ENCODE data around the gene RPP38. TPM values are rescaled to one million over a fixed set of nuclear protein-coding genes. Genes with fewer than 3 reads are reported as not detected.
A peak's percentile ranks its signal among the peaks of the same experiment; 100 is the strongest.

The RPP38 gene
- total and polyA plus RNA-seq, 2 of the 13 experiments (the other 11 are each of a cell fraction or from before 2014, with no cell fraction given), result 11.7 to 16.4 TPM

DNA sequence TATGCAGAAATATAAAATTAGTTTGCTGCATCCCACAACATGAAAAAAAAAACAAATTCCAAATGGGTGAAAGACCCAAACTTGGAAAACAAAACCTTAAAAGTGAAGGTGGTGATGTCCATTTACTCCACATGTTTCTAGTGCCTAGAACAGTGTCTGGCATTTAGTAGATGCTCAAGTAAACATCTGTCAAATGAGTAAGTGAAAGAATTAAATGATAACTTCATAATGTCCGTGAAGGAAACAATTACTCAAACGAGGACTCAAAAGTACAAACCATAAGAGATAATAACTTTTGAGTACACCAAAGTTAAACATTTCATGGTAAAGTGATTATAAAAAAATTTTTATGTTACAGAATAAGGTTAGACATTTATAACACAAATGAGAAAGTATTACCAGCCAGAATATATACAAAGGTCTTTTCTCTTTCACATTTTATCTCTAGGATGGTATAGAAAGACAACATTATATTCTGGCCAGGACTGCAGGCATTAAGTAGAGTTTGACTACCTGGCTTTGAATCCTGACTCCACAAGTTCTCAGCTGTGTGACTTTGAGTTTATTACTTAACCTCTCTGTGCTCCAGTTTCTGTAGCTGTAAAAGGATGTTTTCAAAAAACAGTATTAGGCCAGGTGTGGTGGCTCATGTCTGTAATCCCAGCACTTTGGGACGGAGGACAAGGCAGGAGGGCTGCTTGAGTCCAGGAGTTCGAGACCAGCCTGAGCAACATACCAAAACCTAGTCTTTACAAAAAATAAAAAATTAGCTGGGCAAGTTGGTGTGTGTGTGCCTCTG is 50.6 kb downstream of the RPP38 start:
- CTCF ChIA-PET (ENCODE audit: low intra/inter-chr PET ratio, low total read pairs), result no interaction called here
- intact Hi-C loops (cut with micrococcal nuclease; ENCODE audit: unreplicated experiment) (no loop called here), in situ Hi-C loops (cut with HindIII; ENCODE audit: extremely low pct_ligation_motif_present, low pct_unique_long_range_greater_than_20kb) (no loop called here)
- no peak overlapping the region for H3K4me2 ChIP-seq (ENCODE audit: low read depth, low read length)
- BruUV-seq (replicated peaks), result no TSS peak
- FAIRE-seq, result no peak
- H3K9me3 ChIP-seq (ENCODE audit: low read length), result no peaks in the 10 kb centered on the region
- WGBS (ENCODE audit: low lambda C conversion rate), result 95% methylated on average over 4 of the region's 4 CpGs
- H3K79me2 ChIP-seq (ENCODE audit: insufficient read depth, low read length), result peaks cover 66% of the 10 kb centered on the region
- POLR2A ChIA-PET, result no interaction called here
- TF ChIP-seq ZNF746 (CRISPR knock-in tag; IDR thresholded peaks at IDR 0.05) (no peak), KAT2B (IDR thresholded peaks at IDR 0.05; ENCODE audit: borderline replicate concordance, low read depth, low read length) (no peak), ZNF143 (CRISPR knock-in tag; IDR thresholded peaks at IDR 0.05) (no peak), ZNF703 (CRISPR knock-in tag; IDR thresholded peaks at IDR 0.05; ENCODE audit: borderline replicate concordance) (no peak), ZNF768 (CRISPR knock-in tag; IDR thresholded peaks at IDR 0.05) (peak; percentile 85), MTF1 (CRISPR knock-in tag; IDR thresholded peaks at IDR 0.05) (no peak), ZMYM3 (CRISPR knock-in tag; IDR thresholded peaks at IDR 0.05) (peak; percentile 57; the same call in 1 of the 2 replicates)
- TF ChIP-seq, protein P1, sequence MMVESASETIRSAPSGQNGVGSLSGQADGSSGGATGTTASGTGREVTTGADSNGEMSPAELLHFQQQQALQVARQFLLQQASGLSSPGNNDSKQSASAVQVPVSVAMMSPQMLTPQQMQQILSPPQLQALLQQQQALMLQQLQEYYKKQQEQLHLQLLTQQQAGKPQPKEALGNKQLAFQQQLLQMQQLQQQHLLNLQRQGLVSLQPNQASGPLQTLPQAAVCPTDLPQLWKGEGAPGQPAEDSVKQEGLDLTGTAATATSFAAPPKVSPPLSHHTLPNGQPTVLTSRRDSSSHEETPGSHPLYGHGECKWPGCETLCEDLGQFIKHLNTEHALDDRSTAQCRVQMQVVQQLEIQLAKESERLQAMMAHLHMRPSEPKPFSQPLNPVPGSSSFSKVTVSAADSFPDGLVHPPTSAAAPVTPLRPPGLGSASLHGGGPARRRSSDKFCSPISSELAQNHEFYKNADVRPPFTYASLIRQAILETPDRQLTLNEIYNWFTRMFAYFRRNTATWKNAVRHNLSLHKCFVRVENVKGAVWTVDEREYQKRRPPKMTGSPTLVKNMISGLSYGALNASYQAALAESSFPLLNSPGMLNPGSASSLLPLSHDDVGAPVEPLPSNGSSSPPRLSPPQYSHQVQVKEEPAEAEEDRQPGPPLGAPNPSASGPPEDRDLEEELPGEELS (CRISPR knock-in tag; IDR thresholded peaks at IDR 0.05), result no peak
- TF ChIP-seq, protein P2, sequence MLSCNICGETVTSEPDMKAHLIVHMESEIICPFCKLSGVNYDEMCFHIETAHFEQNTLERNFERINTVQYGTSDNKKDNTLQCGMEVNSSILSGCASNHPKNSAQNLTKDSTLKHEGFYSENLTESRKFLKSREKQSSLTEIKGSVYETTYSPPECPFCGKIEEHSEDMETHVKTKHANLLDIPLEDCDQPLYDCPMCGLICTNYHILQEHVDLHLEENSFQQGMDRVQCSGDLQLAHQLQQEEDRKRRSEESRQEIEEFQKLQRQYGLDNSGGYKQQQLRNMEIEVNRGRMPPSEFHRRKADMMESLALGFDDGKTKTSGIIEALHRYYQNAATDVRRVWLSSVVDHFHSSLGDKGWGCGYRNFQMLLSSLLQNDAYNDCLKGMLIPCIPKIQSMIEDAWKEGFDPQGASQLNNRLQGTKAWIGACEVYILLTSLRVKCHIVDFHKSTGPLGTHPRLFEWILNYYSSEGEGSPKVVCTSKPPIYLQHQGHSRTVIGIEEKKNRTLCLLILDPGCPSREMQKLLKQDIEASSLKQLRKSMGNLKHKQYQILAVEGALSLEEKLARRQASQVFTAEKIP (CRISPR knock-in tag; IDR thresholded peaks at IDR 0.05; ENCODE audit: borderline replicate concordance), result no peak
- DNase-seq (ENCODE audit: low spot score), result no peak
- H3K9ac ChIP-seq (ENCODE audit: insufficient read depth, low read depth, low read length), result no peak overlapping the region
- no peaks in the 10 kb centered on the region for H4K20me1 ChIP-seq (ENCODE audit: insufficient read depth, low read length)
- H3K4me3 ChIP-seq (replicated peaks in 1 of 3; ENCODE audit: insufficient read depth in 1 of 3, low read depth in 2 of 3, low read length in 3 of 3), result no peak overlapping the region
- no peaks in the 10 kb centered on the region for H3K27me3 ChIP-seq (ENCODE audit: control insufficient read depth in 1 of 2, insufficient read depth in 2 of 2, low read length in 2 of 2)
- H3K36me3 ChIP-seq (replicated peaks in 1 of 2; ENCODE audit: control insufficient read depth in 1 of 2, insufficient read depth in 2 of 2, low read length in 2 of 2), result no peaks in the 10 kb centered on the region; a peak in 1 of 5 replicates
- no peak overlapping the region for H3K27ac ChIP-seq (ENCODE audit: extremely low read length, insufficient read depth, low read length)
- no peak for ATAC-seq
- H2AFZ ChIP-seq (ENCODE audit: low read length), result no peak overlapping the region
- H3K4me1 ChIP-seq (ENCODE audit: insufficient read depth, low read length), result peaks cover 32% of the 10 kb centered on the region
